Stimulated activated CD8-positive, alpha-beta memory T cell treated with anti-CD3 and anti-CD28 coated beads, Interleukin-7, amount 100 ng/mL, for 4 hours (primary cell): Measurements from ENCODE around the gene KRTAP5-1.
A peak's percentile ranks its signal among the peaks of the same experiment; 100 is the strongest.
"Not testable (repeated sequence)": the region's sequence is repeated elsewhere in the genome, so short reads cannot be mapped to it uniquely, and the experiment has no call there.

Experiments
- DNase-seq, 2 donors: peaks; one replicate each; pipeline ENCODE4 v3.0.0-alpha.2; 2020; ENCODE audit warnings: low read depth in 2 of 2

The KRTAP5-1 gene

GRCh38 chr11:1601663-1602062, 16.6 kb upstream of the KRTAP5-1 start:
- not testable (repeated sequence) for DNase-seq

GRCh38 chr11:1600626-1601025, 15.5 kb upstream of the KRTAP5-1 start:
- no peak for DNase-seq

GRCh38 chr11:1598816-1599215, 13.7 kb upstream of the KRTAP5-1 start:
- no peak for DNase-seq

GRCh38 chr11:1598406-1598805, 13.3 kb upstream of the KRTAP5-1 start:
- not testable (repeated sequence) for DNase-seq

- DNase-seq, result no peak
These were observed 12.9 kb upstream of the KRTAP5-1 start, which contains the start of gene KRTAP5-2 for GRCh38 chr11:1597994-1598380. Gene KRTAP5-2, minus strand, starts transcription at chr11:1598294. Its CDS starts 44 bp downstream, at chr11:1598250.

DNA sequence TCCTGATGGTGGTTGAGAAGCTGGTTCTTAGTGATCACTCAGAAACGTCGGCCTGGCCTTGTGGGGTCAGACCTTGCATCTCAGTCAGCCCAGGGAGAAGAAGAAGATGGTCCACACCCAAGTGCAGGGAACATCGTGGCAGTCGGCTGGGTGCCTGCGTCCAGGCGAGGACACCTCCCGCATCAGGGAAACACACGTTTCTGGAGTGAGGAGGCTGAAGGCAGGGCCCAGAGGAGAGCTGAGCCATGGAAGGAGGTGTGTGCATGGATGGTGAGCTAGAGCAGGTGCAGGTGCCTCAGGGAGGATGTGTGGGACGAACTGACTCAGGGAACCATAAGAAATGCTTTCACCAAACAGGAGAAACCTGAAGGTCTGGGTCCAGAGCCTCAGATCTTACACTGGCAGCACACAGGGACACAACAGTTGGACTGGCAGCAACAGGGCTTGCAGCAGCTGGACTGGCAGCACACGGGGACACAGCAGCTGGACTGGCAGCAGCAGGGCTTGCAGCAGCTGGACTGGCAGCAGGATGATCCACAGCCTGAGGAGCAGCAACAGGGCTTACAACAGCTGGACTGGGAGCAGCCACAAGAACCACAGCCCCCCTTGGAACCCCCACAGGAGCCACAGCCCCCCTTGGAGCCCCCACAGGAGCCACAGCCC, 12.4 kb upstream of the KRTAP5-1 start:
- no peak for DNase-seq

- not testable (repeated sequence) for DNase-seq
These were observed 11.6 kb upstream of the KRTAP5-1 start for GRCh38 chr11:1596576-1597121.

GRCh38 chr11:1595994-1596575, 11.0 kb upstream of the KRTAP5-1 start:
- not testable (repeated sequence) for DNase-seq

DNA sequence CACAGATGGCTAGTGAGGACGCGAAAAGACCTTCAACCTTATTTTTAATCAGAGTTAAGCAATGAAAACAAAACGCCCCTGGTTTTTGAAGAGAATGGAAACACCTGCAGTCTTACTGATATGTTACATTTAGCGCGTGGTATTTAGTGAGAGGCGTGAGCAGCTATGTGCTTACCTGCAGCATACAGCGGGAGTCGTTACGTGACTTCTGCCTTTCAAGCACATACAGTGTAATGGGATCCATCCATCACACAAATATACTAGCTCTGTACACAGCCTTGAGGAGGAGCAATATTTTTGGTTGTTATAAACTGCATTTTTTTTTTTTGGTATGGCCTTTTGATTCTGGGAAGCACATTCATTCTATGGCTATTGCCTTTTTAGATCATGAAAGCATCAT, 7.5 kb upstream of the KRTAP5-1 start:
- DNase-seq, result no peak

GRCh38 chr11:1589996-1590395, 4.9 kb upstream of the KRTAP5-1 start:
- DNase-seq, result no peak

GRCh38 chr11:1589191-1589963, 4.3 kb upstream of the KRTAP5-1 start:
- DNase-seq, result not testable (repeated sequence)

DNA sequence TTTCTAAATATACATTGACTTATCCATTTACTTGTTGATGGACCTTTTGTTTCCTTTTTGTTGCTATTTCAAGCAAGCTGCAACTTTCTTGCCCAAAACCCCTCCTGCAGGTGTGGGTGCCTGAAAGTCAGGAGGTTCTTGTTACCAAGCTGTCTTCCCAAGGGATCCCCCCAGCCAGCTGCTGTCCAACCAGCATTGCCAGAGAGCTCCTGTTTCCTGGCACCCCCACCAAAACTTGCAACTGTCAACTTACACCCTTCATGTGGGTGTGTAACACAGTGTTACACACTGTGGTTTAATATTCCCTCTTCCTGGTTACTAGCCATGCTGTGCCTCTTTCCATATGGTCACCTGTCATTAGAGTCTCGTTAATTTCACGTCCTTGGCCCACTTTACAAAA, 1.6 kb upstream of the KRTAP5-1 start:
- no peak for DNase-seq

GRCh38 chr11:1582909-1583308, 2.2 kb downstream of the KRTAP5-1 start:
- DNase-seq, result not testable (repeated sequence)

DNA sequence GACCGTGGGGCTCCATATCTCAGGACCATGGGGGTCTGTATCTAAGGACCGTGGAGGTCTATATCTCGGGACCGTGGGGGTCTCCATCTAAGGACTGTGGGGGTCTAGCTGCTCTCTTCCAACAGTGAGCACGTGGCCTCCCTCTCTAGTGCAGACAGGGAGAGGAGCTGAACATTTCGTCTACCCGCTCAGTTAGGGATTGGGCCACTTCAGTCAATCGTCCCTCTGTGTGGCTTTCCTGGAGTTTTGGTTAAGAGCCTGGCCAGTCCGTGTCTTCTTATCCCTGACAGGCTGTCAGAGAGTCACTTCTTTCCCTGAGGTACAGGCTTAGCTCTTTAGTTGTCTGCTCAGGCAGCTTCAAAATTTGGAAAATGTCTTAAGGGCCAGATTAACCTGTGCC, 3.1 kb downstream of the KRTAP5-1 start:
- no peak for DNase-seq

DNA sequence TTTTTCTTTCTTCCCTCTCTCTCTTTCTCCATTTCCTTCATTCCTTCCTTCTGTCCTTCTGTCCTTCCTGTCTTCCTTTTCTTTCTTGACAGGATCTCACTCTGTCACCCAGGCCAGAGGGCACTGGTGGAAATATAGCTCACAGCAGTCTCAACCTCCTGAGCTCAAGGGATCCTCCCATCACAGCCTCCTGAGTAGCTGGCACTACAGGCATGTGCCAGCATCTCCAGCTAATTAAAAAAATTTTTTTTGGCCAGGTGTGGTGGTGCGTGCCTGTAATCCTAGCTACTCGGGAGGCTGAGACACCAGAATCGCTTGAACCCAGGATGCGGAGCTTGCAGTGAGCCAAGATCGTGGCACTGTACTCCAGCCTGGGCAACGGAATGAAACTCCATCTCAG, 8.3 kb downstream of the KRTAP5-1 start:
- no peak for DNase-seq

DNA sequence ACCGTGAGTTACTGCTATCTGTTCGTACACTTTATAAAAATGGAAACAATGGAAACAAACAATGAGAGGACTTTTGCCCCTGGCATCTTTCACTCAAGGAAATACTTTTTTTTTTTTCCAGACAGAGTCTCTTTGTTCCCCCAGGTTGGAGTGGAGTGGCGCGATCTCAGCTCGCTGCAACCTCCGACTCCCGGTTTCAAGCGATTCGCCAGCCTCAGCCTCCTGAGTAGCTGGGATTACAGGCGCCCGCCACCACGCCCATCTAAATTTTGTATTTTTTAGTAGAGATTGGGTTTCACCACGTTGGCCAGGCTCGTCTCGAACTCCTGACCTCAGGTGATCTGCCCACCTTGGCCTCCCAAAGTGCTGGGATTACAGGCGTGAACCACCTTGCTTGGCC, 9.3 kb downstream of the KRTAP5-1 start:
- not testable (repeated sequence) for DNase-seq

DNA sequence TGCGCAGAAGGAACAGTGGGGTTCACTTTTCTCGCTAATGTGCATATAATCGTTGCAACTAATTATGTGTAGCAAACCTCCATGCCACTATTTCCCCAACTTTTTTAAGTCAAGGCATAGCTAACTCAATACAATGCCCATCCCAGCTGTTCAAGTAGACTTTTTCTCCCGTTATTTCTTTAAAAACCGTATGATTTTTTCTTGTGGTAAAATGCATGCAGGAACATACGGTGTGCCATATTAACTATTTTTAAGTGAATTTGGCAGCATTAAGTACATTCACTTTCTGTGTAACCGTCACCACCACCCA, 10.2 kb downstream of the KRTAP5-1 start:
- no peak for DNase-seq

DNA sequence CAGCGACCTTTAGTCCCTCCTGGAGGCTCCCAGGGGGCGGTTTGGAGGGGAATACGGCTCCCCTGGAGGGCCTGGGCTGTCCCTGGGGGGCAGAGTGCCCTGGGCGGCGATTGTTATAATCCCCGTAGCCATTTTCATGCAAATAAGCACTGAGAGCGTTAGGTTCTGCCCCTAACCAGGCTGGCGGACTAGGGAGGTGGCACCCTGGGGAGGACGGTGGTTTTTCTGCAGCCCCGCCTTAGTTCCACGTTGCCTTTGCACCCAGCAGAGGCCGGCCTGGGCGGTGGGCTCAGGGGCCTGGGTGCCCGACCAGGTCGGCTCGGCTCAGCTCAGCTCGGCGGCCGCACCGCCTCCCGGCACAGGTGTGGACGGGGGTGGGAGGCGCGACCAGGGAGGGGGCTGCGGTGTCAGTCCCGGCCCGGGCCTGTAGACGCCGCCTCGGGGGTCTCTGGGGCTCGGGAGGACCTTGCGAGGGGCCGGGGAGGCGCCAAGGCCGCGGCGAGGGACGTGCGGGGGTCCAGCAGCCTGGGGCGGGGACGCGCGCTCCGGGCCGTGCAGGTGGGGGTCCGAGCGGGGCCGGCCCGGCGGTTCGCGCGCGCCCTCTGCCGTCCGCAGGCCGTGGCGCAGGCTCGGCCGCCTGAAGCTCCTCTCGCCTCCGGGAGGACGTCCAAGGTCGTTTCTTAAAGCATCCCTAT, 10.7 kb downstream of the KRTAP5-1 start:
- DNase-seq, result peak in 1 of 2 donors; percentile 45

- DNase-seq, result no peak
These were observed 11.2 kb downstream of the KRTAP5-1 start for GRCh38 chr11:1573903-1574237.

GRCh38 chr11:1573077-1573902, 11.8 kb downstream of the KRTAP5-1 start:
- no peak for DNase-seq
